Endothelial cell of umbilical vein (primary cell): ENCODE results near the gene GSK3A. TPM values are rescaled to one million over a fixed set of nuclear protein-coding genes. Genes with fewer than 3 reads are reported as not detected.

Experiments
- BruUV-seq: library from RNA; stranded (reverse); fragments of 400-500 nt; replicated peaks from 2 replicates; lab custom pipeline; 2021; lab: Mats Ljungman, UMichigan
- CTCF ChIA-PET: fragments of 300-600, 350-600 bp; sonication (Branson Sonifier 250); formaldehyde crosslinking; loops from one replicate; lab custom pipeline; 2021; ENCODE audit warnings: antibody characterized with exemption, inconsistent platforms; lab: Charles Lee
- POLR2A ChIA-PET: fragments of 300-600, 350-600 bp; sonication (Branson Sonifier 250); formaldehyde crosslinking; loops from one replicate; lab custom pipeline; 2021; ENCODE audit warnings: antibody characterized with exemption, inconsistent platforms; lab: Charles Lee
- DNase-seq: peaks from one replicate; pipeline ENCODE4 v3.0.0-alpha.2; 2011; ENCODE audit warnings: low read depth, low spot score
- FAIRE-seq: peaks from 2 replicates; lab custom pipeline; 2011; peaks lifted over from hg19 to GRCh38; lab: Jason Lieb, UNC
- H2AFZ ChIP-seq: 2 replicates; pipeline ENCODE4 v1.6.0; 2012; ENCODE audit warnings: low read depth, low read length, control low read depth, inconsistent platforms
- H3K27ac ChIP-seq: 2 replicates; pipeline ENCODE4 v1.5.1; 2011; ENCODE audit warnings: low read depth, mild to moderate bottlenecking, control low read depth, low read length, moderate library complexity; ENCODE audit not compliant: insufficient read depth
- H3K27me3 ChIP-seq, 2 experiments: 2 replicates each; pipeline versions ENCODE4 v1.6.0 to v1.6.1; 2011; ENCODE audit warnings: low read length in 2 of 2, mixed read lengths in 1 of 2; ENCODE audit not compliant: control insufficient read depth in 2 of 2, insufficient read depth in 2 of 2
- H3K36me3 ChIP-seq, 2 experiments: 2 replicates in 1 of 2; 3 replicates in 1 of 2; pipeline ENCODE4 v1.5.1; 2011; ENCODE audit warnings: low read length in 2 of 2, mild to moderate bottlenecking in 1 of 2, moderate library complexity in 1 of 2; ENCODE audit not compliant: control insufficient read depth in 2 of 2, insufficient read depth in 2 of 2; ENCODE audit errors: extremely low read depth in 1 of 2
- H3K4me1 ChIP-seq: 3 replicates; pipeline ENCODE4 v1.5.1; 2011; ENCODE audit warnings: mild to moderate bottlenecking, low read length; ENCODE audit not compliant: control insufficient read depth, insufficient read depth; ENCODE audit errors: extremely low read depth
- H3K4me2 ChIP-seq: 2 replicates; pipeline ENCODE4 v1.6.1; 2011; ENCODE audit warnings: low read length, control low read depth, mixed read lengths; ENCODE audit not compliant: insufficient read depth
- H3K4me3 ChIP-seq, 3 experiments: fragments of 200-600 bp in 1 of 3; sonication (generic), shearing (Covaris generic) in 1 of 3; replicated peaks in 1 of 3; 2 replicates each; pipeline ENCODE4 v1.5.1; 2011 to 2016; ENCODE audit warnings: control low read depth in 3 of 3, low read length in 3 of 3, mild to moderate bottlenecking in 2 of 3, inconsistent platforms in 1 of 3, low read depth in 1 of 3, moderate library complexity in 1 of 3; ENCODE audit not compliant: insufficient read depth in 1 of 3
- H3K79me2 ChIP-seq: 2 replicates; pipeline ENCODE4 v1.6.0; 2012; ENCODE audit warnings: low read length, inconsistent platforms; ENCODE audit not compliant: control insufficient read depth, insufficient read depth
- H3K9ac ChIP-seq: replicated peaks from 2 replicates; pipeline ENCODE3; 2011; ENCODE audit warnings: low read length, control low read depth; ENCODE audit not compliant: insufficient read depth; ENCODE audit errors: extremely low read depth
- H3K9me1 ChIP-seq: replicated peaks from 3 replicates; pipeline ENCODE4 v1.6.0; 2011; ENCODE audit warnings: mild to moderate bottlenecking, low read length; ENCODE audit not compliant: control insufficient read depth, insufficient read depth; ENCODE audit errors: extremely low read depth
- H3K9me3 ChIP-seq: replicated peaks from 2 replicates; pipeline ENCODE4 v1.5.1; 2012; ENCODE audit warnings: low read length, inconsistent platforms; ENCODE audit not compliant: control insufficient read depth, insufficient read depth
- H4K20me1 ChIP-seq: replicated peaks from 2 replicates; pipeline ENCODE3; 2011; ENCODE audit warnings: mild to moderate bottlenecking, low read length; ENCODE audit not compliant: control insufficient read depth, insufficient read depth; ENCODE audit errors: extremely low read depth
- EZH2 ChIP-seq: IDR thresholded peaks from 2 replicates; pipeline ENCODE4 v1.6.1; 2012; ENCODE audit warnings: borderline replicate concordance, low read depth, mild to moderate bottlenecking, moderate library complexity, low read length, inconsistent platforms; ENCODE audit not compliant: severe bottlenecking
- GATA2 ChIP-seq: IDR thresholded peaks from 2 replicates; pipeline ENCODE4 v1.7.0; 2011; ENCODE audit warnings: low read depth, mild to moderate bottlenecking, moderate library complexity, mixed read lengths, low read length; ENCODE audit not compliant: insufficient read length, insufficient read depth
- JUN ChIP-seq: IDR thresholded peaks from 2 replicates; pipeline ENCODE4 v1.6.1; 2011; ENCODE audit warnings: borderline replicate concordance, low read depth; ENCODE audit not compliant: insufficient read length, insufficient read depth
- POLR2A ChIP-seq: IDR thresholded peaks from 2 replicates; pipeline ENCODE4 v1.6.1; 2012; ENCODE audit warnings: low read depth, mild to moderate bottlenecking, control low read depth, low read length
- POLR2AphosphoS5 ChIP-seq: IDR thresholded peaks from 2 replicates; pipeline ENCODE4 v1.6.1; 2012; ENCODE audit warnings: low read depth, mild to moderate bottlenecking, control low read depth, low read length, moderate library complexity; ENCODE audit not compliant: insufficient read depth
- dilution Hi-C: fragments of 300-500 bp; cut with MboI; formaldehyde crosslinking; loops from one replicate; pipeline ENCODE4 v1.15.0; 2019; ENCODE audit warnings: low sequenced_read_pairs; ENCODE audit not compliant: extremely low pct_ligation_motif_present
- intact Hi-C: fragments of 100-400 bp; cut with micrococcal nuclease; formaldehyde crosslinking; loops from one replicate; pipeline ENCODE4 v1.10.0; 2022
- polyA plus RNA-seq, 4 experiments: library from polyadenylated mRNA; depleted of rRNA in 3 of 4; stranded (reverse) in 3 of 4; unstranded in 1 of 4; fragments of >200 nt; gene quantifications; 2 replicates each; pipeline versions ENCODE4 v1.2.1 to v1.2.3, GENCODE V29; 2011 to 2012; ENCODE audit warnings: missing spikeins in 1 of 4
- total RNA-seq: library from RNA; stranded (reverse); gene quantifications from 2 replicates; pipeline ENCODE4 v1.2.3, GENCODE V29; 2021
- TF ChIP-seq, protein P1 (sequence below), 2 donors: IDR thresholded peaks; 1 replicate in 1 of 2; 2 replicates in 1 of 2; pipeline ENCODE4 v1.5.1; 2011; ENCODE audit warnings: low read length in 2 of 2, mild to moderate bottlenecking in 2 of 2, moderate library complexity in 2 of 2, control low read depth in 1 of 2, inconsistent platforms in 1 of 2, low read depth in 1 of 2; ENCODE audit not compliant: insufficient read depth in 1 of 2; ENCODE audit errors: extremely low read depth in 1 of 2

Gene GSK3A
- total and polyA plus RNA-seq, 2 donors (not counting 3 experiments of a cell fraction or from before 2014, with no cell fraction given) = 49.5 to 73.7 TPM

DNA sequence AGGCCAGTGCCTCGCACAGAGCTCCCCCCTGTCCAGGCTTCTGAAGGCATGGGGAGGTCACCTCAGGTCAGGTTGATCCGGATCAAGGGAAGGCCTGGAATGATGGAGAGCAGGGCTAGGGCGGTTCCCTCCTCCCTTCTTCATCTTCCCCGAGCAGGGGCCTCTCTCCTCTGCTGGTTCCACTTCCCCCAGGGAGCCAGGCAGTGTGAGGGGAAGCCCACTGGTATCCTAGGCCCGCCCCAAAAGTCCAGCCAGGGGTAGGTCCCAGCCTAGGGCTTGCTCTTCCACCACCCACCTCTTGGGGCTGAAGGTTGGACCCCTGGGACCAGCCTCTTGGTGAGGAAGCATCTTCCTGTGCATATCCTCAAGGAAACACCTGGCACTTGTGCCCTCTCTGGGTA is 43.1 kb upstream of the GSK3A start:
- intact Hi-C loops (no loop called here), dilution Hi-C loops (no loop called here)
- no peaks in the 10 kb centered on the region for H3K9me3 ChIP-seq
- H3K4me1 ChIP-seq = peaks cover 40% of the 10 kb centered on the region
- H3K36me3 ChIP-seq = peaks cover 11 to 34% of the 10 kb centered on the region in 2 experiments
- peak overlapping the region in 1 of 3 experiments; percentile 10 for H3K4me3 ChIP-seq
- H3K79me2 ChIP-seq = peaks cover 23% of the 10 kb centered on the region
- peak overlapping the region; percentile 38 for H3K27ac ChIP-seq
- H4K20me1 ChIP-seq = no peaks in the 10 kb centered on the region
- ChIA-PET CTCF (interaction anchor here (1.2 to 3.0 kb wide), 2 partner anchors 11 to 39 kb away, joined by 4 to 17 read pairs; no protein-coding TSS in a partner anchor), POLR2A (interaction anchor here (0.5 kb wide), 1 partner anchor 19 kb away, joined by 3 read pairs; no protein-coding TSS in a partner anchor)
- TF ChIP-seq POLR2A = no peak
- TF ChIP-seq, protein P1, sequence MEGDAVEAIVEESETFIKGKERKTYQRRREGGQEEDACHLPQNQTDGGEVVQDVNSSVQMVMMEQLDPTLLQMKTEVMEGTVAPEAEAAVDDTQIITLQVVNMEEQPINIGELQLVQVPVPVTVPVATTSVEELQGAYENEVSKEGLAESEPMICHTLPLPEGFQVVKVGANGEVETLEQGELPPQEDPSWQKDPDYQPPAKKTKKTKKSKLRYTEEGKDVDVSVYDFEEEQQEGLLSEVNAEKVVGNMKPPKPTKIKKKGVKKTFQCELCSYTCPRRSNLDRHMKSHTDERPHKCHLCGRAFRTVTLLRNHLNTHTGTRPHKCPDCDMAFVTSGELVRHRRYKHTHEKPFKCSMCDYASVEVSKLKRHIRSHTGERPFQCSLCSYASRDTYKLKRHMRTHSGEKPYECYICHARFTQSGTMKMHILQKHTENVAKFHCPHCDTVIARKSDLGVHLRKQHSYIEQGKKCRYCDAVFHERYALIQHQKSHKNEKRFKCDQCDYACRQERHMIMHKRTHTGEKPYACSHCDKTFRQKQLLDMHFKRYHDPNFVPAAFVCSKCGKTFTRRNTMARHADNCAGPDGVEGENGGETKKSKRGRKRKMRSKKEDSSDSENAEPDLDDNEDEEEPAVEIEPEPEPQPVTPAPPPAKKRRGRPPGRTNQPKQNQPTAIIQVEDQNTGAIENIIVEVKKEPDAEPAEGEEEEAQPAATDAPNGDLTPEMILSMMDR (IDR thresholded peaks at IDR 0.05; ENCODE audit: extremely low read depth in 1 of 2, insufficient read depth in 1 of 2, low read depth in 1 of 2, low read length in 2 of 2) = peak in 1 of 2 donors; percentile 9
- H3K9ac ChIP-seq = no peak overlapping the region
- BruUV-seq = no TSS peak
- H3K9me1 ChIP-seq = no peaks in the 10 kb centered on the region
- H3K4me2 ChIP-seq = peak overlapping the region; percentile 74
- no peaks in the 10 kb centered on the region for H3K27me3 ChIP-seq
- DNase-seq (peak; percentile 22), FAIRE-seq (peak; percentile 37)
- no peak overlapping the region for H2AFZ ChIP-seq

DNA sequence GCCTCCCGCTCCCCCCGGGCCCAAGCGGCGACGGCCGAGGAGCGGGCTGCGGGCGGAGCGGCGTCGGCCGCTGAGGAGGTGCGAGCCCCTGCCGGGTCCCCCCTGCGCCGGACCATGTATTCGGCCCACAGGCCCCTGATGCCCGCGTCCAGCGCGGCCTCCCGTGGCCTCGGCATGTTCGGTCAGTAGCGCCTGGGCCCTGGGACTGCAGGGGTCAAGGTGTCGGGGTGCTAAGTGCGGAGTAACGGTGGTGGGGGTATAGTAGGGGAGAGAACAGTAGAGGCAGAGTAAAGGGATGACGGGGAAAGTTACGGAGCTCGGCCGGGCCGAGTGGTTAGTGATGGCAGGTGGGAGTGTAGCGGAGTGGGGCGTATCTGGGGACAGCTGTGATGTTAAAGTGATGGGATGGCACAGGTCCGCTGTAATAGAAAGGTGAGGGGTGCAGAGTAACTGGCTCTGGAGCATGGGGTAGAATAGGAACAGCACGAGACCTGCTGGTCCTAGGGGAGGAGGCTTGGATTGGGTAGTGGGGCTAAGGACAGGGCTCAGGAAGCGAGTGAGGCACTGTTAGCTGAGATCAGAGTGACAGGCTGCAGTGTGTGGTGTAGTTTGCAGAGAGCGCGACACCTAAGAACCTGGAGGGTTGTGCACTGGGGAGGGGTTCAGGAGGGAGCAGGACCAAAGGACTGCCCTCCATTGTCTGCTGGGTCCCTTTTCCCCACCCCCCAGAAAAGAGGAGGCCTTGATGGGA is 42.4 kb upstream of the GSK3A start:
- peak overlapping the region; percentile 38 for H3K27ac ChIP-seq
- BruUV-seq = no TSS peak

More for the DNA sequence above, 42.4 kb upstream of the GSK3A start:
- H2AFZ ChIP-seq = no peak overlapping the region
- H3K9ac ChIP-seq = peak overlapping the region; percentile 53
- TF ChIP-seq, protein P1 (IDR thresholded peaks at IDR 0.05; ENCODE audit: extremely low read depth in 1 of 2, insufficient read depth in 1 of 2, low read depth in 1 of 2, low read length in 2 of 2) = no peak
- no peak for TF ChIP-seq JUN
- TF ChIP-seq GATA2 = no peak
- no peak for TF ChIP-seq POLR2AphosphoS5
- TF ChIP-seq POLR2A = no peak
- no peak for TF ChIP-seq EZH2
- peak; percentile 20 for DNase-seq
- ChIA-PET POLR2A (no interaction called here), CTCF (interaction anchor here (0.7 to 3.0 kb wide), 5 partner anchors 12 to 1979 kb away, joined by 4 to 17 read pairs (median 5); no protein-coding TSS in a partner anchor)
- no peaks in the 10 kb centered on the region for H3K27me3 ChIP-seq
- peak; percentile 15 for FAIRE-seq
- dilution Hi-C loops (no loop called here), intact Hi-C loops (no loop called here)
- peaks cover 40% of the 10 kb centered on the region for H3K4me1 ChIP-seq
- peak overlapping the region; percentile 74 for H3K4me2 ChIP-seq
- peaks cover 23% of the 10 kb centered on the region for H3K79me2 ChIP-seq
- no peaks in the 10 kb centered on the region for H4K20me1 ChIP-seq
- H3K36me3 ChIP-seq = peaks cover 4 to 27% of the 10 kb centered on the region in 2 experiments
- peak overlapping the region; percentile 41 to 63 (median 55) for H3K4me3 ChIP-seq
- no peaks in the 10 kb centered on the region for H3K9me1 ChIP-seq
- H3K9me3 ChIP-seq = no peaks in the 10 kb centered on the region
